ENCODE results near the gene NAA50.

Gene NAA50

GRCh38 chr3:113775516-113775915 lies 29.5 kb upstream of the NAA50 start:
- no peak for TF ChIP-seq CTCF (conservative IDR thresholded peaks at IDR 0.05; ENCODE audit: low read length)
- no peak for DNase-seq (ENCODE audit: low read depth)
- no peak overlapping the region for H3K4me3 ChIP-seq (ENCODE audit: low read length)

GRCh38 chr3:113773381-113773780 lies 27.3 kb upstream of the NAA50 start:
- TF ChIP-seq CTCF (conservative IDR thresholded peaks at IDR 0.05; ENCODE audit: low read length) = no peak
- DNase-seq (ENCODE audit: low read depth) = peak; percentile 84
- H3K4me3 ChIP-seq (ENCODE audit: low read length) = no peak overlapping the region

GRCh38 chr3:113771993-113772392 lies 25.9 kb upstream of the NAA50 start:
- TF ChIP-seq CTCF (conservative IDR thresholded peaks at IDR 0.05; ENCODE audit: low read length) = no peak
- DNase-seq (ENCODE audit: low read depth) = no peak
- H3K4me3 ChIP-seq (ENCODE audit: low read length) = no peak overlapping the region

- H3K4me3 ChIP-seq (ENCODE audit: low read length) = no peak overlapping the region
- peak; percentile 36 for TF ChIP-seq CTCF (conservative IDR thresholded peaks at IDR 0.05; ENCODE audit: low read length)
- peak; percentile 62 for DNase-seq (ENCODE audit: low read depth)
These were observed 23.5 kb upstream of the NAA50 start for GRCh38 chr3:113769551-113769950.

- H3K4me3 ChIP-seq (ENCODE audit: low read length) = no peak overlapping the region
- no peak for DNase-seq (ENCODE audit: low read depth)
- TF ChIP-seq CTCF (conservative IDR thresholded peaks at IDR 0.05; ENCODE audit: low read length) = no peak
These were observed 18.6 kb upstream of the NAA50 start for GRCh38 chr3:113764698-113765097.

GRCh38 chr3:113758389-113759024 lies 12.5 kb upstream of the NAA50 start:
- TF ChIP-seq CTCF (conservative IDR thresholded peaks at IDR 0.05; ENCODE audit: low read length) = no peak
- no peak overlapping the region for H3K4me3 ChIP-seq (ENCODE audit: low read length)
- DNase-seq (ENCODE audit: low read depth) = peak; percentile 74

- no peak overlapping the region for H3K4me3 ChIP-seq (ENCODE audit: low read length)
- TF ChIP-seq CTCF (conservative IDR thresholded peaks at IDR 0.05; ENCODE audit: low read length) = no peak
- no peak for DNase-seq (ENCODE audit: low read depth)
These were observed 8.6 kb upstream of the NAA50 start for GRCh38 chr3:113754494-113755159.

All from AG10803 (cell line).